ENCODE results near the gene MMP21. TPM values are rescaled to one million over a fixed set of nuclear protein-coding genes. Genes with fewer than 3 reads are reported as not detected.

MMP21 gene
- total RNA-seq, 1 experiment from 2014 or later = not detected

- H3K4me3 Mint-ChIP-seq (ENCODE audit: unreplicated experiment) = no peak overlapping the region
- no peak for DNase-seq
- CTCF ChIA-PET = no interaction called here
- H3K4me3 ChIP-seq (ENCODE audit: low read depth, low read length) = no peak overlapping the region
- BruUV-seq (replicated peaks) = no TSS peak
- H3K36me3 Mint-ChIP-seq (ENCODE audit: insufficient read depth, unreplicated experiment) = peaks cover 31% of the 10 kb centered on the region
- no peaks in the 10 kb centered on the region for H3K9me3 Mint-ChIP-seq (ENCODE audit: unreplicated experiment)
- no peak overlapping the region for H3K27ac Mint-ChIP-seq (ENCODE audit: unreplicated experiment)
- no peaks in the 10 kb centered on the region for H3K9me3 ChIP-seq
- H3K36me3 ChIP-seq (ENCODE audit: control insufficient read depth, insufficient read depth, low read length) = no peaks in the 10 kb centered on the region
- intact Hi-C loops (cut with micrococcal nuclease; ENCODE audit: unreplicated experiment) = no loop called here
- no peaks in the 10 kb centered on the region for H3K4me1 ChIP-seq
- no peaks in the 10 kb centered on the region for H3K27me3 ChIP-seq (replicated peaks; ENCODE audit: control insufficient read depth, insufficient read depth, low read length)
- POLR2A ChIA-PET = no interaction called here
- TF ChIP-seq CTCF (IDR thresholded peaks at IDR 0.05; ENCODE audit: insufficient read depth in 1 of 2, low read depth in 1 of 2, low read length in 1 of 2, severe bottlenecking in 1 of 2, unreplicated experiment in 1 of 2) = no peak
- H3K27me3 Mint-ChIP-seq (ENCODE audit: insufficient read depth, unreplicated experiment) = no peaks in the 10 kb centered on the region
- H3K4me1 Mint-ChIP-seq (ENCODE audit: low read depth, unreplicated experiment) = no peaks in the 10 kb centered on the region
These were observed 7.3 kb downstream of the MMP21 start for GRCh38 chr10:125768219-125768855.

- intact Hi-C loops (cut with micrococcal nuclease; ENCODE audit: unreplicated experiment) = no loop called here
- Mint-ChIP-seq H3K4me1 (ENCODE audit: low read depth, unreplicated experiment) (peaks cover 2% of the 10 kb centered on the region), H3K27ac (ENCODE audit: unreplicated experiment) (no peak overlapping the region), H3K4me3 (ENCODE audit: unreplicated experiment) (no peak overlapping the region), H3K9me3 (ENCODE audit: unreplicated experiment) (no peaks in the 10 kb centered on the region), H3K36me3 (ENCODE audit: insufficient read depth, unreplicated experiment) (peaks cover 47% of the 10 kb centered on the region), H3K27me3 (ENCODE audit: insufficient read depth, unreplicated experiment) (no peaks in the 10 kb centered on the region)
- no peaks in the 10 kb centered on the region; the same call in 1 of the 2 replicates for H3K36me3 ChIP-seq (ENCODE audit: control insufficient read depth, insufficient read depth, low read length)
- no peak for DNase-seq
- no peaks in the 10 kb centered on the region for H3K9me3 ChIP-seq
- BruUV-seq (replicated peaks) = no TSS peak
- no peak for TF ChIP-seq CTCF (IDR thresholded peaks at IDR 0.05; ENCODE audit: insufficient read depth in 1 of 2, low read depth in 1 of 2, low read length in 1 of 2, severe bottlenecking in 1 of 2, unreplicated experiment in 1 of 2)
- H3K4me1 ChIP-seq = no peaks in the 10 kb centered on the region
- no peaks in the 10 kb centered on the region for H3K27me3 ChIP-seq (replicated peaks; ENCODE audit: control insufficient read depth, insufficient read depth, low read length)
- ChIA-PET POLR2A (no interaction called here), CTCF (no interaction called here)
- H3K4me3 ChIP-seq (ENCODE audit: low read depth, low read length) = no peak overlapping the region
These were observed 9.1 kb downstream of the MMP21 start for GRCh38 chr10:125766511-125766910.

GRCh38 chr10:125765835-125766234 is 9.8 kb downstream of the MMP21 start:
- no peaks in the 10 kb centered on the region for H3K9me3 ChIP-seq
- no peak for DNase-seq
- Mint-ChIP-seq H3K27me3 (ENCODE audit: insufficient read depth, unreplicated experiment) (no peaks in the 10 kb centered on the region), H3K27ac (ENCODE audit: unreplicated experiment) (no peak overlapping the region), H3K9me3 (ENCODE audit: unreplicated experiment) (no peaks in the 10 kb centered on the region), H3K4me3 (ENCODE audit: unreplicated experiment) (no peak overlapping the region), H3K36me3 (ENCODE audit: insufficient read depth, unreplicated experiment) (peaks cover 48% of the 10 kb centered on the region), H3K4me1 (ENCODE audit: low read depth, unreplicated experiment) (peaks cover 6% of the 10 kb centered on the region)
- no peaks in the 10 kb centered on the region for H3K4me1 ChIP-seq
- no peaks in the 10 kb centered on the region for H3K27me3 ChIP-seq (replicated peaks; ENCODE audit: control insufficient read depth, insufficient read depth, low read length)
- intact Hi-C loops (cut with micrococcal nuclease; ENCODE audit: unreplicated experiment) = no loop called here
- POLR2A ChIA-PET = no interaction called here
- no peak for TF ChIP-seq CTCF (IDR thresholded peaks at IDR 0.05; ENCODE audit: insufficient read depth in 1 of 2, low read depth in 1 of 2, low read length in 1 of 2, severe bottlenecking in 1 of 2, unreplicated experiment in 1 of 2)
- H3K4me3 ChIP-seq (ENCODE audit: low read depth, low read length) = no peak overlapping the region
- BruUV-seq (replicated peaks) = no TSS peak
- H3K36me3 ChIP-seq (ENCODE audit: control insufficient read depth, insufficient read depth, low read length) = no peaks in the 10 kb centered on the region; the same call in 1 of the 2 replicates
- CTCF ChIA-PET = no interaction called here

Data from Caco-2 (cell line).